Fibroblast of peridontal ligament (primary cell): ENCODE measurements around the gene MS4A6A.
A peak's percentile ranks its signal among the peaks of the same experiment; 100 is the strongest.
"Not testable (repeated sequence)": the region's sequence is repeated elsewhere in the genome, so short reads cannot be mapped to it uniquely, and the experiment has no call there.

Source experiments
- DNase-seq: peaks from one replicate; pipeline ENCODE4 v3.0.0-alpha.2; 2010; ENCODE audit errors: extremely low read depth

Gene MS4A6A

DNA sequence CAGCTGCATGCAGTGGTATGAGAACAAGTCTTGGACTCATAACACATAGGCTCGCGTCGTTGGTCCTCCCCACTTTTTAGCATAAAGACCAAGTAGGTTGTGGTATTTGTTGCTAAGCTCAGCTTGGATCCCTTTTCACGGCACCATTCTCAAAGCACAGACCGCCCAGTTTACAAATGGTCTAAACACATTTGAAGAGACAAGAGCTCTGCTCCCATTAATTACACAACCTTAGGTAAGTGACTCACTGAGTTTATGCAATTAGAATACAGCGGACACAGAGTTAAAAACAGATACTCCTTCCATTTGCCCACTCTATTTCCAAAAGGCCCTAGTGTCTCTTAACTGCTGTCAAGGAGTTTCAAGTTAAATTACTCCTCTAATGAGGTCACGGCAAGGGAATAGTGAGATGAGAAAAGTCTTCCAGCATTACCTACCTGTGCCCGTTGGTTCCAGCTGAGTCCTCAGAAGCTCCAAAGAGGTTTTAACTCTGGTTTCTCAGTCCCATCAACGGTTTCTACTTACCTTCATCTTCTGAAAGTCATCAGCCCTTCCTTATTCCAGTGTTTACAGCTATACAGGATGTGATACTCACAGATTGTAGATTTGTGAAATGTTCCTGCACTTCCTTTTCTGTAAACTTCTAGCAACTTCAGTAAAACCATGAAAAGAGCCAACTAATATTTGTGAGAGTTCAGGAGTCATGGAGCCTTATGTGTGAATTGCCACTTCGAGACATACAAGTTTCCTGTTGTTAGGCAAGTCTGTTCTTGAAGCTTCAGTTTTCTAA lies at the start of gene MS4A6A:
TSS of gene MS4A6A (minus strand) at position 543 of the 790 bp plus-strand sequence. CDS start 1,356 bp downstream, outside the sequence.
- DNase-seq, result no peak

DNA sequence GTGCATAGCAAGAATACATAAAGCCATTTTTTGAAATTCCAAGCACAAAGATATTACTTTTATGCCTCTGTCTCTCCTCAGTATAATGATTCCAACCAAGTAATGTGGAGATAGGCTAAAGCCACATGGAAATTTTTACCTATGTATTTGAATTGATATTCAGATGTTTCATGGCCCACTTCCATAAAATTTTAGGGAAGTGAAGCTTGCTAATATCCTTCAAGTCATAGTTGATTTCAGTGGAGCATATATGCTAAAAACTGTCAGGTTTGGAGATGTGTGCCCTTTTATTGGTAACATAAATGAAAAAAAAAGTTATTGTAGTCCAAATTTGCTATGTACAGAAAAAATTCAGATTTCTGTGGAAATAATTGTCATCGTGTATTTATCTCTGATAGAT lies 47.8 kb upstream of the MS4A6A start:
- no peak for DNase-seq

GRCh38 chr11:60222141-60222540 lies 39.3 kb upstream of the MS4A6A start:
- no peak for DNase-seq

GRCh38 chr11:60221692-60222091 lies 38.8 kb upstream of the MS4A6A start:
- DNase-seq, result no peak

- DNase-seq, result no peak
Observed at GRCh38 chr11:60221181-60221580, 38.3 kb upstream of the MS4A6A start.

DNA sequence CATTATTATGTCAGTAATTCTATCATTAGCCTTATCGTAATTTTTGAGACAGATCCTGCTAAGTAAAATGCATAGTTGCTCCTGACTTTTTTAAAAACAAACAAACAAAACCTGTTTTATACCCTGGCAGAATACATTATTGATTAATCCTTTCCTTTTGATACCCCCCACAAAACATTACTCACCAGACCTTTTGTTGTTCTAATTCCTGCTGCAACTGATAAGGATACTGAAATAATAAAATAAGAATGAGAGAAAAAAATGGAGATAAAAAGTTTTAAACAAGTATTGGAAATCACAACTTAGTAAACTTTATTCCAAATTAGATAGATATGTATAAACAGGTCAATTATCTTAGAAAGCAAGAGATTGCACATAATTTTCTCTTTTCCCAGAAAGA lies 31.5 kb upstream of the MS4A6A start:
- no peak for DNase-seq

GRCh38 chr11:60211206-60211605 lies 28.3 kb upstream of the MS4A6A start:
- no peak for DNase-seq

- no peak for DNase-seq
Observed at GRCh38 chr11:60209977-60210376, 27.1 kb upstream of the MS4A6A start.

DNA sequence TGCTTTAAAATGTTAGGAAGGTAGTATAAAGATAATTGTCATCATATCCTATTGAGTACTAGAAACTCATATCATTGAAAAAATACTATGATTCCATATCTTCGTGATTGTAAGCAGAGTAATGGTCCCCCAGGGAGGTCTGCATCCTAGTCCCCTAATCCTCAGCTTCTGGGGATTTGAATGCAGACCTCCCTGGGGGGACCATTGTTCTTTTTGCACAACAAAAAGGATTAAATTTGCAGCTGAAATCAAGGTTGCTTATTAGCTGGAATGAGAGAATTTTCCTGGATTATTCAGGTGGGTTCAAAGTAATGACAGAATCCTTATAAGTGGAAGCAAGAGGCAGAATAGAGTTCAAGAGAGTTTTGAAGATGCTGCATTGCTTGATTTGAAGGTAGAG lies 26.1 kb upstream of the MS4A6A start:
- no peak for DNase-seq

- DNase-seq, result no peak
Observed at GRCh38 chr11:60208146-60208895, 25.4 kb upstream of the MS4A6A start.

GRCh38 chr11:60206616-60207015 lies 23.7 kb upstream of the MS4A6A start:
- DNase-seq, result no peak

DNA sequence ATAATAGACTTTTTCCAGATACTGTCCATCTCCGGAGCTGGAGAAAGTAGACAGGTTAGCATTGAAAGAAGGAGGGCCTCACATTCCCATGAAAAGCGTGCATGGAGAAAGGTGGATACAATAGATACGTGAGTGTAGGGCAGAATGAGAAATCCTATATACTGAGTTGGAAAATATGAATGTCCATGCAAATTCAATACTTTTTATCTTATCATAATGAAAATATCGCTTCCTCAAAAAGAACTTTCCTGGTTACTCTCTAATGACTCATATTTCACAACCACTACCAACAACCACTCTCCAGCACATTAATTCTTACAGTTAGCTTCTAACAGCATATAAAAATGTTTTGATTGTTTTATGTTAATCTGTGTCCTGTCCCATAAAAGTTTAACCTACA lies 22.0 kb upstream of the MS4A6A start:
- no peak for DNase-seq

DNA sequence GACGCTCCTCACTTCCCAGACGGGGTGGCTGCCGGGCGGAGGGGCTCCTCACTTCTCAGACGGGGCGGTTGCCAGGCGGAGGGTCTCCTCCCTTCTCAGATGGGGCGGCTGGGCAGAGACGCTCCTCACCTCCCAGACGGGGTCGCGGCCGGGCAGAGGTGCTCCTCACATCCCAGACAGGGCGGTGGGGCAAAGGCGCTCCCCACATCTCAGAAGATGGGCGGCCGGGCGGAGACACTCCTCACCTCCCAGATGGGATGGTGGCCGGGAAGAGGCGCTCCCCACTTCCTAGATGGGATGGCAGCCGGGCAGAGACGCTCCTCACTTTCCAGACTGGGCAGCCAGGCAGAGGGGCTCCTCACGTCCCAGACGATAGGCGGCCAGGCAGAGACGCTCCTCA lies 18.5 kb upstream of the MS4A6A start:
- DNase-seq, result not testable (repeated sequence)

DNA sequence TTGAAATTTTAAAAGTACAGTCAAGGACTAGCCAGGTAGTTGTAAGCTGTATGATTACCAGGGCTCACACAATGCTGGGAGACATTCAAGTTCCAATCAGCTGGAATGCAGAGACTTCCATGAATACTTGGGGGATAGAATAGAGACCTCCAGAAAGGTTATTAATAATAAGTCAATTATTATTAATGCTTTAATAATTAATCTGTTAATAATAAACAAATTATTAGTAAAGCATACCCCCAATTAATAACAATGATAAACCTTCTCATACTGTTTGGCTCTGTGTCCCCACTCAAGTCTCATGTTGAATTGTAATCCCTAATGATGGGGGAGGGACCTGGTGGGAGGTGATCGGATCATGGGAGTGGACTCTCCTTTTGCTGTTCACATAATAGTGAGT lies 14.6 kb upstream of the MS4A6A start:
- no peak for DNase-seq

DNA sequence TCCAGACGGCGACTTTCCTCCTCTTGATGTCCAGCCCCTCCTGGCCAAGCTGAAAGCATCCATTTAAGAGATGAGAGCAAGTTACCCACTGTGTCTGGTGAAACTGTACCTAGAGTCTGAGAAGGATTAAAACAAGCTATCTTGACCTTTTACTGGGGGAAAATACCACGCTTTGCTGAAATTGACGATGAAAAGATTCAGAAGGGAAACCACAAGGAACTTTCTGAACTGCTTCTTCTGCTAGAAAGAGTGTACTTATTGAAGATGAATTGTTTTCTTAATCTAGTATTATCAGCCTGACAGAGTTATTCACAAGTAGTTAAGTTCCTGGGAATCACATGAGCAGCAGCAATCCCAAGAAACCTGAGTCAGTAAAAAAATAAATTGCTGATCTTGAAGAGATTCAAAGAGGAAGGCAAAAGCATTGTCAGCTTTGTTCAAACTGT lies 13.1 kb upstream of the MS4A6A start:
- DNase-seq, result no peak

DNA sequence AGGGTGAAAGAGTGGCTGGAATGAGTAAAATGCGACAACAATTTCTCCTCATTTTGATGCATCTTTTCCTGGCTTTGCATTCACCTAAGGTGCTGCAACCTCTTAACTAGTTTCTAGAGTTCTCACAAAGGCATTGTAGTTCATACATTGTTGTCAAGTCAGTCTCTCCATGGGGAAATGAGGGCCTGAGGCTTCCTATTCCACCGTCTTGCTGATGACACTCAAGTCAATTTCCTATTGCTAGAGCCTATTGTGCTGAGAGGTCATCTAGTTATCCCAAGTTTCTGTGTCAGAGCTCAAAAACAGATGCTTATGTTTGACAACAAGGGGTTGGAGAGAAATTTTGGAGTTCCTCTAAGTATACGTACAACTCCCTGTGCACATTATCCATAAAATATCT lies 11.6 kb upstream of the MS4A6A start:
- DNase-seq, result no peak

DNA sequence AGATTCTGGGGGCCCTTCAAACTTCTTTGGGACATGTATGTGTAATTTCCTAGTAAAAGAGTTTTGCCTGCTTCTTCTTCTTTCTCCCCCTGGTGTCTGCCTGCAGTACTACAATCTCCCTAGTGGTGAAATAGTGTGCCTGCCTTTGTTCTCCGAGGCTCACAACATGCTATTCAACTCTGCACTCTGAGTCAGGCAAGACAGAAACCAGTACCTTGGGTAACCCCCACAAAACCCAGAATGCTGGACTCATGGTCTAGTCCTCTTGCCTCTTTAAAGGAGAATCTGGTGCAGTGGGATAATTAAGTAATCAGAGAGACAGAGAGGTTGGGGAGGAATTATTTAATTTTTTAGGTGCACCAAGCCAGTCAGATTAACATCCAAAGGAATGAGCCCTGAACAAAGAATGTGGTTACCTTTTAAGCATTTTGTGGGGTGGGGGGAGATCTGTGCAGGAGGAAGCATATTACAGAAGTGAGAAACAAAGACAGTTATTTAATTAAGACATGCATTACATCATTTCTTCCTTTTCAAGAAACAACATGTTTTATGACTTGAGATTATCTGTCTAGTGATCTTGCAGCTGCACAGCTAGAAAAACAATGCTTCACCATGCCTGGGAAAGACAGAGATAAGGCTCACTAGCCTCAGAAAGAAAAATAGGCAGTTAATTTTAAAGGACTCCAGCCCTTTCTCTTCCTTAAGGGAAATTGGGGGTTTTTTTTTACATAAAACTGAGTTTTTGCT lies 11.0 kb upstream of the MS4A6A start:
- DNase-seq, result peak; percentile 12

DNA sequence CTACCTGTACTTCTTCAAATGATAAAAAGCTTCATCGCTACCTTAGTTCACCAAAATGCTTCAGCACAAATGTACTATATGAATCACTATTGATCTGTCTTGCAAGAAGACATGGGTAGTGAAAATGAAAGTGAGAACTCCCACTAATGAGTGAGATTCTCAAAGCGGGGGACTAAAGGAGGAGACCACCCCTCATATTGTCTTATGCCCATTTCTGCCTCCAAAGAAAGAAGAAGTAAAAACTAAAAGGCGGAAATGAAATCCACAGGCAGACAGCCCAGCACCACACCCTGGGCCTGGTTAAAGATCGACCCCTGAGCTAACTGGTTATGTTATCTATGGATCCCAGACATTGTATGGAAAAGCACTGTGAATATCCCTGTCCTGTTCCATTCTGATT lies 9.7 kb upstream of the MS4A6A start:
- not testable (repeated sequence) for DNase-seq

DNA sequence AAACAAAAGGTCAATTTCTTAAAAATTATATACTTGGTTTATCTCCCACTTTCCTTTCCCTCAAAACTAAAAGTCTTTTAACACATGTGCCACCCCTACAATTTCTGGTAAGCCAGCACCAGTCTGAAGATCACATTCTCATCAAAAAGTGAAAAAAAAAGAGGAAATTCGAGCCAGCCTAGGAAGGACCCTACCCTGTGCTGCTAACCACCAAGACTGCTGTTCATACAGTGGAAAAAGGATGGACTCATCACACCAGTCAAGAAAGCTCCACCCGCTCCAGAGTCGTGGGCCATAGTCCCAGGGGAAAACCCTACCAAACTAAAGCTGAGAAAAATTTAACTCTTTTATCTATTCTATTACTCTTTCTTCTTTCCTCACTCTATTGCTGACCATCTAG lies 5.6 kb upstream of the MS4A6A start:
- DNase-seq, result not testable (repeated sequence)

DNA sequence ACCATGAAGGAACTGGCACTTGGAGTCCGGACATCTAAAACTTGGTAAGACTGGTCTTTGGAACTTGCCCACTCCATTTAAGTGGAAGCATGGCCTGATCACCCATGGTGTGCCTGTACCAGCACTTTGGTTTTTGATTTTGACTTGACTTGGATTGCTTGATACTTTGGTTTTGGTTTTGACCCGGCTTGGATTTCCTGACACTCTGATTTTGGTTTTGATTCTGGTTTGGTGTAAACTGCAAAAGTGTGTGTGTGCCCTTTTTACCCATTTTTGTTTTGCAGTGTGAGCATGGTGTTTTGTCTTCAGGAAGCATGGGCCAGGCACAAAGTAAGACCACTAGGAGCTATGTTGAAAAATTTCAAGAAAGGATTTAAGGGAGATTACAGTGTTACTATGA lies 3.2 kb upstream of the MS4A6A start:
- not testable (repeated sequence) for DNase-seq

GRCh38 chr11:60185512-60185827 lies 2.6 kb upstream of the MS4A6A start:
- DNase-seq, result not testable (repeated sequence)

- no peak for DNase-seq
Observed at GRCh38 chr11:60184824-60185511, 2.1 kb upstream of the MS4A6A start.
